IPS-15b (cell line): ENCODE results near the gene TRPC4AP.

ENCODE experiments used
- H3K27me3 ChIP-seq: one replicate; pipeline ENCODE4 v1.6.1; 2013; ENCODE audit warnings: low read length; ENCODE audit not compliant: control insufficient read depth, insufficient read depth
- H3K36me3 ChIP-seq: one replicate; pipeline ENCODE4 v1.6.1; 2013; ENCODE audit warnings: low read length; ENCODE audit not compliant: control insufficient read depth, insufficient read depth
- H3K4me1 ChIP-seq: one replicate; pipeline ENCODE4 v1.6.1; 2013; ENCODE audit warnings: mild to moderate bottlenecking, low read length; ENCODE audit not compliant: control insufficient read depth, insufficient read depth
- H3K4me3 ChIP-seq: one replicate; pipeline ENCODE4 v1.5.1; 2013; ENCODE audit warnings: low read depth, low read length
- H3K9ac ChIP-seq: one replicate; pipeline ENCODE4 v1.6.1; 2013; ENCODE audit warnings: low read depth, mild to moderate bottlenecking, low read length
- H3K9me3 ChIP-seq: one replicate; pipeline ENCODE4 v1.6.1; 2013; ENCODE audit warnings: mild to moderate bottlenecking, low read length; ENCODE audit not compliant: control insufficient read depth, insufficient read depth

Gene TRPC4AP

GRCh38 chr20:34995696-34996095 is 96.9 kb downstream of the TRPC4AP start:
- Histone ChIP-seq H3K4me1 (no peaks in the 10 kb centered on the region), H3K36me3 (peaks cover 50% of the 10 kb centered on the region), H3K9ac (no peak overlapping the region), H3K9me3 (no peaks in the 10 kb centered on the region), H3K4me3 (no peak overlapping the region), H3K27me3 (no peaks in the 10 kb centered on the region)

DNA sequence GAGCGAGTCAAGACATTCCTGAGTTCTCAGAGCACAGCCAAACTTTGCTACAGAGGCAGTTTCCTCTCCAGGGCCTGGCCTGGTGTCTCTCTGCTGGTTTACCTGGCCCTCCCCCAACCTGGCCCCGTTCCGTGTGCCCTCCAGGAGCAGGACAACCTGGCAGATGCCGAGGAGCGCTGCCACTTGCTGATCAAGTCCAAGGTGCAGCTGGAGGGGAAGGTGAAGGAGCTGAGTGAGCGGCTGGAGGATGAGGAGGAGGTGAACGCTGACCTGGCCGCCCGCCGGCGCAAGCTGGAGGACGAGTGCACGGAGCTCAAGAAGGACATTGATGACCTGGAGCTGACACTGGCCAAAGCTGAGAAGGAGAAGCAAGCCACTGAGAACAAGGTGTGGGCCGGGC is 97.4 kb downstream of the TRPC4AP start:
- Histone ChIP-seq H3K36me3 (peaks cover 46% of the 10 kb centered on the region), H3K4me1 (no peaks in the 10 kb centered on the region), H3K4me3 (no peak overlapping the region), H3K9me3 (no peaks in the 10 kb centered on the region), H3K9ac (no peak overlapping the region), H3K27me3 (no peaks in the 10 kb centered on the region)

- Histone ChIP-seq H3K9ac (no peak overlapping the region), H3K36me3 (peaks cover 44% of the 10 kb centered on the region), H3K27me3 (no peaks in the 10 kb centered on the region), H3K9me3 (no peaks in the 10 kb centered on the region), H3K4me1 (no peaks in the 10 kb centered on the region), H3K4me3 (no peak overlapping the region)
Observed at GRCh38 chr20:34994509-34995131, 98.0 kb downstream of the TRPC4AP start.

- peaks cover 41% of the 10 kb centered on the region for H3K36me3 ChIP-seq
- H3K4me1 ChIP-seq: no peaks in the 10 kb centered on the region
- H3K27me3 ChIP-seq: no peaks in the 10 kb centered on the region
- no peaks in the 10 kb centered on the region for H3K9me3 ChIP-seq
- H3K4me3 ChIP-seq: no peak overlapping the region
- no peak overlapping the region for H3K9ac ChIP-seq
Observed at GRCh38 chr20:34993941-34994508, 98.6 kb downstream of the TRPC4AP start.

DNA sequence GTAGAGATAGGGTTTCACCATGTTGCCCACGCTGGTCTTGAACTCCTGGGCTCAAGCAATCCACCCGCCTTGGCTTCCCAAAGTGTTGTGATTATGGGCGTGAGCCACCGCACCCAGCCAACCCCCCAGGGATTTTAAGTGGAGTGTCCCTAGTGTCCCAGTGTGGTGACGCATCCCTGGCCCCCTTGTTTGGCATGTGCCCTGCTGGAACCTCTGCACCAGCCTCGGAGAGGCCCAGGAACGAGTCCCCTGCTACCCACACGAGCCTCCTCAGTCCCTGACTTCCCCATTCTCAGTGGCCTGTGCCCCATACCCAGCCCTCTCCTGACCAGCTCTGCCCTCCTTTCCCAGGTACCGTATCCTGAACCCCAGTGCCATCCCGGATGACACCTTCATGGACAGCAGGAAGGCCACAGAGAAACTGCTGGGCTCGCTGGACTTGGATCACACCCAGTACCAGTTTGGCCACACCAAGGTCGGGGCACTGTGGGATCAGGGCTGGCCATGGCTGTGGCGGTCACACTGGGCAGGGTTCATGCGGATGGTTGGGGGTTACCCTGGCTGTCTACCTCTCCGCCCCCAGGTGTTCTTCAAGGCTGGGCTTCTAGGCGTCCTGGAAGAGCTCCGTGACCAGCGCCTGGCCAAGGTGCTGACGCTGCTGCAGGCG is 99.7 kb downstream of the TRPC4AP start:
- no peak overlapping the region for H3K9ac ChIP-seq
- H3K4me1 ChIP-seq: no peaks in the 10 kb centered on the region
- H3K9me3 ChIP-seq: no peaks in the 10 kb centered on the region
- no peak overlapping the region for H3K4me3 ChIP-seq
- no peaks in the 10 kb centered on the region for H3K27me3 ChIP-seq
- peaks cover 33% of the 10 kb centered on the region for H3K36me3 ChIP-seq

DNA sequence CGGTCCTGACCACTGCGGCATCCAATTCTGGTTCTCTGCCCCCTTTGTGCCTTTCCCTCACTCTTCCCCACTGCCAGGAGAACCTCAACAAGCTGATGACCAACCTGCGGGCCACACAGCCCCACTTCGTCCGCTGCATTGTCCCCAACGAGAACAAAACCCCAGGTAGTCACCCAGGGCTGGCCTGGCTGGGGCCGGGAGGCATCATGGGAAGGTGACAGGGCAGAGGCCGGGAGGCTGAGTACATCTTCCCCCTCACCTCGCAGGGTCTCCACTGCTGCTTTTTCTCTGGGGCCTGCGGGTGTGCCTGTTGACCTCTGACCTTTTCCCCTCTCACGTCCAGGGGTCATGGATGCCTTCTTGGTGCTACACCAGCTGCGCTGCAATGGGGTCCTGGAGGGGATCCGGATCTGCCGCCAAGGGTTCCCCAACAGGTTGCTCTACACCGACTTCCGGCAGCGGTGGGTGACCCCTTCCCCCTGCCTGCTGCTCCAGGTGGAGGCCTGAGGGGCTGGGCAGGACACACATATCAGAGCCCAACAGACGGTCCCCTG is 101.9 kb downstream of the TRPC4AP start:
- H3K27me3 ChIP-seq: peaks cover 3% of the 10 kb centered on the region
- peaks cover 24% of the 10 kb centered on the region for H3K36me3 ChIP-seq
- H3K4me1 ChIP-seq: no peaks in the 10 kb centered on the region
- H3K4me3 ChIP-seq: no peak overlapping the region
- H3K9me3 ChIP-seq: no peaks in the 10 kb centered on the region
- H3K9ac ChIP-seq: no peak overlapping the region

GRCh38 chr20:34990231-34990630 is 102.4 kb downstream of the TRPC4AP start:
- Histone ChIP-seq H3K9ac (no peak overlapping the region), H3K4me3 (no peak overlapping the region), H3K36me3 (peaks cover 20% of the 10 kb centered on the region), H3K27me3 (peaks cover 3% of the 10 kb centered on the region), H3K4me1 (peaks cover under 1% of the 10 kb centered on the region), H3K9me3 (no peaks in the 10 kb centered on the region)

DNA sequence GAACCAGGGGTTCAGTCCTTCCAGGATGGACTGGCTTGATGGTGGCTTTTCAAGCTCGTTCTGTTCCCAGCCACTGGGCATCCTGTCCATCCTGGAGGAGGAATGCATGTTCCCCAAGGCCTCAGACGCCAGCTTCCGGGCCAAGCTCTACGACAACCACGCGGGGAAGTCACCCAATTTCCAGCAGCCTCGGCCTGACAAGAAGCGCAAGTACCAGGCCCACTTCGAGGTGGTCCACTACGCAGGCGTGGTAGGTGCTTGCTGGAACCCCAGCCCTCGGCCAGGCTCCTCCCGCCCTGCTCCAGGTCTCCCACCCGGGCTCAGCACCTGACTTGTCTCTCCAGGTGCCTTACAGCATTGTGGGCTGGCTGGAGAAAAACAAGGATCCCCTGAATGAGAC is 102.9 kb downstream of the TRPC4AP start:
- Histone ChIP-seq H3K9me3 (no peaks in the 10 kb centered on the region), H3K9ac (no peak overlapping the region)

GRCh38 chr20:34989118-34989517 is 103.5 kb downstream of the TRPC4AP start:
- Histone ChIP-seq H3K27me3 (peaks cover 3% of the 10 kb centered on the region), H3K36me3 (peaks cover 14% of the 10 kb centered on the region), H3K9ac (no peak overlapping the region), H3K9me3 (no peaks in the 10 kb centered on the region), H3K4me3 (no peak overlapping the region), H3K4me1 (peaks cover 3% of the 10 kb centered on the region)

More for the DNA sequence above, 102.9 kb downstream of the TRPC4AP start:
- peaks cover 3% of the 10 kb centered on the region for H3K27me3 ChIP-seq
- no peak overlapping the region for H3K4me3 ChIP-seq
- H3K36me3 ChIP-seq: peaks cover 14% of the 10 kb centered on the region
- H3K4me1 ChIP-seq: peaks cover 3% of the 10 kb centered on the region

GRCh38 chr20:34988191-34988540 is 104.4 kb downstream of the TRPC4AP start:
- H3K9ac ChIP-seq: no peak overlapping the region
- H3K36me3 ChIP-seq: peaks cover 6% of the 10 kb centered on the region
- peaks cover 12% of the 10 kb centered on the region for H3K4me1 ChIP-seq

GRCh38 chr20:34987288-34988190 is 105.1 kb downstream of the TRPC4AP start:
- Histone ChIP-seq H3K9ac (no peak overlapping the region), H3K36me3 (peaks cover 3% of the 10 kb centered on the region), H3K9me3 (no peaks in the 10 kb centered on the region), H3K4me3 (no peak overlapping the region), H3K4me1 (peaks cover 15% of the 10 kb centered on the region), H3K27me3 (peaks cover 3% of the 10 kb centered on the region)

More at GRCh38 chr20:34988191-34988540, 104.4 kb downstream of the TRPC4AP start:
- H3K4me3 ChIP-seq: no peak overlapping the region
- peaks cover 3% of the 10 kb centered on the region for H3K27me3 ChIP-seq
- H3K9me3 ChIP-seq: no peaks in the 10 kb centered on the region
